K562 (cell line): ENCODE measurements around the gene MVD. TPM values are rescaled to one million over a fixed set of nuclear protein-coding genes. Genes with fewer than 3 reads are reported as not detected.
A peak's percentile ranks its signal among the peaks of the same experiment; 100 is the strongest.

Experiments used
- CREM ChIP-seq: IDR thresholded peaks from 2 replicates; pipeline ENCODE4 v1.6.1; 2014; ENCODE audit warnings: antibody characterized with exemption, low read depth
- KAT2B ChIP-seq: IDR thresholded peaks from one replicate; pipeline ENCODE4 v1.6.1; 2012; ENCODE audit warnings: low read depth, mild to moderate bottlenecking, control low read depth, inconsistent platforms, low read length, moderate library complexity
- MCM2 ChIP-seq: fragments of 450-650 bp; IDR thresholded peaks from 2 replicates; pipeline ENCODE4 v1.6.1; 2017; ENCODE audit warnings: low read depth, mild to moderate bottlenecking
- PTRF ChIP-seq: fragments of 450-650 bp; IDR thresholded peaks from 2 replicates; pipeline ENCODE4 v1.6.1; 2016; ENCODE audit warnings: mild to moderate bottlenecking, missing genetic modification characterization, missing compliant biosample characterization
- SMAD2 ChIP-seq: fragments of 150-350 bp; IDR thresholded peaks from 2 replicates; pipeline ENCODE4 v1.6.1; 2014; ENCODE audit warnings: low read depth, mild to moderate bottlenecking, low read length
- SNRNP70 ChIP-seq: fragments of 200-400 bp; formaldehyde crosslinking; optimal IDR thresholded peaks from 2 replicates; pipeline ENCODE3; 2017; ENCODE audit warnings: low read depth, low read length
- ZNF644 ChIP-seq: fragments of 200-800 bp; sonication (Bioruptor generic); IDR thresholded peaks from 2 replicates; pipeline ENCODE4 v1.6.1; 2016; ENCODE audit warnings: low read depth, missing genetic modification characterization, missing compliant biosample characterization
- ZNF668 ChIP-seq: fragments of 250-450 bp; sonication (Bioruptor Pico); IDR thresholded peaks from 2 replicates; pipeline ENCODE4 v1.8.0; 2022; ENCODE audit warnings: mild to moderate bottlenecking, inconsistent platforms
- polyA plus RNA-seq, 8 experiments: library from polyadenylated mRNA; depleted of rRNA in 4 of 8; stranded (reverse) in 5 of 8; unstranded in 3 of 8; fragments of >200 nt; fragmentation: Nextera tagmentation in 2 of 8; fragmentation: Illumina TruSeq in 1 of 8; extraction: Ambion mirVana in 2 of 8; extraction: Trizol in 1 of 8; gene quantifications; 2 replicates each; pipeline versions ENCODE4 v1.2.1 to v1.2.3, GENCODE V29; 2011 to 2014; ENCODE audit warnings: inconsistent platforms in 1 of 8, missing spikeins in 1 of 8
- total RNA-seq, 7 experiments: library from RNA; depleted of rRNA in 6 of 7; stranded (reverse); fragments of >200 nt in 6 of 7; fragmentation: Illumina TruSeq in 2 of 7; extraction: Trizol in 2 of 7; gene quantifications; 2 replicates each; pipeline versions ENCODE4 v1.2.1 to v1.2.3, GENCODE V29; 2011 to 2021; ENCODE audit warnings: low replicate concordance in 1 of 7
- TF ChIP-seq, protein P1 (sequence below): fragments of 450-650 bp; conservative IDR thresholded peaks from 2 replicates; pipeline ENCODE4 v1.6.1; 2016; ENCODE audit warnings: missing genetic modification characterization, low read depth, mild to moderate bottlenecking, missing compliant biosample characterization, moderate library complexity
- TF ChIP-seq, protein P2 (sequence below): fragments of 450-650 bp; IDR thresholded peaks from 2 replicates; pipeline ENCODE4 v1.6.1; 2016; ENCODE audit warnings: low read depth
- TF ChIP-seq, protein P3 (sequence below), 2 experiments: IDR thresholded peaks; 2 replicates each; pipeline ENCODE4 v1.6.1; 2011; ENCODE audit warnings: borderline replicate concordance in 1 of 2, control low read depth in 1 of 2, low read depth in 1 of 2, low read length in 1 of 2, mild to moderate bottlenecking in 1 of 2, mixed read lengths in 1 of 2, moderate library complexity in 1 of 2; ENCODE audit not compliant: insufficient read depth in 1 of 2, insufficient read length in 1 of 2, poor library complexity in 1 of 2, severe bottlenecking in 1 of 2; ENCODE audit errors: extremely low read depth in 1 of 2

The MVD gene
- total and polyA plus RNA-seq, 9 of the 15 experiments (the other 6 are each of a cell fraction or from before 2014, with no cell fraction given), result 12.2 to 141 (median 45.3) TPM

DNA sequence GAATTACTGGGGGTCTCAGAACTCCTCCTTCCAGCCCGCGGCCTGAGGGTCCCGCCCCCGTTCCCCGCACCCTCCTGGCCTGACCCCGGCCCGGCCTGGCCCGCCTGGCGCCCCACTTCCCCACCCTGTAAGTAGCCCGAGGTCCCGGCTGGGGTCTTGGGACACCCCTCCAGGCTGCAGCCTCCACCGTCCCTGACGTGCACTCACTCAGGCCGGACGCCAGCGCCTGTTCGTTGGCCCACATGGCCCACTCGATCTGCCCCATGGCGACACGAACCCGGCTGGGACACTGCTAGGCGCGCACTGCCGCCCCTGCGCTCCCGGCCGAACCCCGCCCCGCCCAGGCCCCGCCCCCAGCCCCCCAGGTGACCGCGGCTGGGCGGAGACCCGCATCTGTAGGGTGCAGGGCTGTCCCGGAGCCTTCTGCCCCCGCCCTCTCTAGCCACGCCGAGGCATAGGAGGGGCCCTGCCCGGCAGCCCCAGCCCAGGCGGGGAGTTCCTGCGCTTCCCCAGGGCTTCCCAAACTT, 12.1 kb downstream of the MVD start, which contains the start of gene CYBA (continued):
- TF ChIP-seq, protein P1, sequence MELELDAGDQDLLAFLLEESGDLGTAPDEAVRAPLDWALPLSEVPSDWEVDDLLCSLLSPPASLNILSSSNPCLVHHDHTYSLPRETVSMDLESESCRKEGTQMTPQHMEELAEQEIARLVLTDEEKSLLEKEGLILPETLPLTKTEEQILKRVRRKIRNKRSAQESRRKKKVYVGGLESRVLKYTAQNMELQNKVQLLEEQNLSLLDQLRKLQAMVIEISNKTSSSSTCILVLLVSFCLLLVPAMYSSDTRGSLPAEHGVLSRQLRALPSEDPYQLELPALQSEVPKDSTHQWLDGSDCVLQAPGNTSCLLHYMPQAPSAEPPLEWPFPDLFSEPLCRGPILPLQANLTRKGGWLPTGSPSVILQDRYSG (tag), result no peak
- TF ChIP-seq, protein P2, sequence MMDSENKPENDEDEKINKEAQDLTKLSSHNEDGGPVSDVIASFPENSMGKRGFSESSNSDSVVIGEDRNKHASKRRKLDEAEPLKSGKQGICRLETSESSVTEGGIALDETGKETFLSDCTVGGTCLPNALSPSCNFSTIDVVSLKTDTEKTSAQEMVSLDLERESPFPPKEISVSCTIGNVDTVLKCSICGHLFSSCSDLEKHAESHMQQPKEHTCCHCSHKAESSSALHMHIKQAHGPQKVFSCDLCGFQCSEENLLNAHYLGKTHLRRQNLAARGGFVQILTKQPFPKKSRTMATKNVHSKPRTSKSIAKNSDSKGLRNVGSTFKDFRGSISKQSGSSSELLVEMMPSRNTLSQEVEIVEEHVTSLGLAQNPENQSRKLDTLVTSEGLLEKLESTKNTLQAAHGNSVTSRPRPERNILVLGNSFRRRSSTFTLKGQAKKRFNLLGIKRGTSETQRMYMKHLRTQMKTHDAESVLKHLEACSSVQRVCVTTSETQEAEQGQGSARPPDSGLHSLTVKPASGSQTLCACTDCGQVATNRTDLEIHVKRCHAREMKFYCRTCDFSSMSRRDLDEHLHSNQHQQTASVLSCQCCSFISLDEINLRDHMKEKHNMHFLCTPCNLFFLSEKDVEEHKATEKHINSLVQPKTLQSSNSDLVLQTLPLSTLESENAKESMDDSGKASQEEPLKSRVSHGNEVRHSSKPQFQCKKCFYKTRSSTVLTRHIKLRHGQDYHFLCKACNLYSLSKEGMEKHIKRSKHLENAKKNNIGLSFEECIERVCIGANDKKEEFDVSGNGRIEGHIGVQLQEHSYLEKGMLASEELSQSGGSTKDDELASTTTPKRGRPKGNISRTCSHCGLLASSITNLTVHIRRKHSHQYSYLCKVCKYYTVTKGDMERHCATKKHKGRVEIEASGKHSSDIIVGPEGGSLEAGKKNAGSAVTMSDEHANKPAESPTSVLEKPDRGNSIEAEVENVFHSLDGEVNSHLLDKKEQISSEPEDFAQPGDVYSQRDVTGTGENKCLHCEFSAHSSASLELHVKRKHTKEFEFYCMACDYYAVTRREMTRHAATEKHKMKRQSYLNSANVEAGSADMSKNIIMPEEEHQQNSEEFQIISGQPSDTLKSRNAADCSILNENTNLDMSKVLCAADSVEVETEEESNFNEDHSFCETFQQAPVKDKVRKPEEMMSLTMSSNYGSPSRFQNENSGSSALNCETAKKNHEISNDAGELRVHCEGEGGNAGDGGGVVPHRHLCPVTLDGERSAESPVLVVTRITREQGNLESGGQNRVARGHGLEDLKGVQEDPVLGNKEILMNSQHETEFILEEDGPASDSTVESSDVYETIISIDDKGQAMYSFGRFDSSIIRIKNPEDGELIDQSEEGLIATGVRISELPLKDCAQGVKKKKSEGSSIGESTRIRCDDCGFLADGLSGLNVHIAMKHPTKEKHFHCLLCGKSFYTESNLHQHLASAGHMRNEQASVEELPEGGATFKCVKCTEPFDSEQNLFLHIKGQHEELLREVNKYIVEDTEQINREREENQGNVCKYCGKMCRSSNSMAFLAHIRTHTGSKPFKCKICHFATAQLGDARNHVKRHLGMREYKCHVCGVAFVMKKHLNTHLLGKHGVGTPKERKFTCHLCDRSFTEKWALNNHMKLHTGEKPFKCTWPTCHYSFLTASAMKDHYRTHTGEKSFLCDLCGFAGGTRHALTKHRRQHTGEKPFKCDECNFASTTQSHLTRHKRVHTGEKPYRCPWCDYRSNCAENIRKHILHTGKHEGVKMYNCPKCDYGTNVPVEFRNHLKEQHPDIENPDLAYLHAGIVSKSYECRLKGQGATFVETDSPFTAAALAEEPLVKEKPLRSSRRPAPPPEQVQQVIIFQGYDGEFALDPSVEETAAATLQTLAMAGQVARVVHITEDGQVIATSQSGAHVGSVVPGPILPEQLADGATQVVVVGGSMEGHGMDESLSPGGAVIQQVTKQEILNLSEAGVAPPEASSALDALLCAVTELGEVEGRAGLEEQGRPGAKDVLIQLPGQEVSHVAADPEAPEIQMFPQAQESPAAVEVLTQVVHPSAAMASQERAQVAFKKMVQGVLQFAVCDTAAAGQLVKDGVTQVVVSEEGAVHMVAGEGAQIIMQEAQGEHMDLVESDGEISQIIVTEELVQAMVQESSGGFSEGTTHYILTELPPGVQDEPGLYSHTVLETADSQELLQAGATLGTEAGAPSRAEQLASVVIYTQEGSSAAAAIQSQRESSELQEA, result no peak
- TF ChIP-seq SNRNP70 (no peak), ZNF644 (tag) (no peak), ZNF668 (CRISPR knock-in tag) (no peak), KAT2B (no peak), CREM (no peak), SMAD2 (no peak), MCM2 (no peak), PTRF (tag) (no peak)
- TF ChIP-seq, protein P3, sequence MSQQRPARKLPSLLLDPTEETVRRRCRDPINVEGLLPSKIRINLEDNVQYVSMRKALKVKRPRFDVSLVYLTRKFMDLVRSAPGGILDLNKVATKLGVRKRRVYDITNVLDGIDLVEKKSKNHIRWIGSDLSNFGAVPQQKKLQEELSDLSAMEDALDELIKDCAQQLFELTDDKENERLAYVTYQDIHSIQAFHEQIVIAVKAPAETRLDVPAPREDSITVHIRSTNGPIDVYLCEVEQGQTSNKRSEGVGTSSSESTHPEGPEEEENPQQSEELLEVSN (IDR thresholded peaks at IDR 0.05; ENCODE audit: borderline replicate concordance in 1 of 2, extremely low read depth in 1 of 2, insufficient read depth in 1 of 2, insufficient read length in 1 of 2, low read depth in 1 of 2, low read length in 1 of 2, poor library complexity in 1 of 2, severe bottlenecking in 1 of 2), result peak in 1 of 2 experiments; percentile 26
